ENCODE measurements around the gene SPP2. TPM values are rescaled to one million over a fixed set of nuclear protein-coding genes. Genes with fewer than 3 reads are reported as not detected.

SPP2 gene
- total RNA-seq, 1 donor from 2014 or later, result not detected

- TF ChIP-seq CTCF (conservative IDR thresholded peaks at IDR 0.05), result no peak
- DNase-seq (ENCODE audit: low read depth, low spot score), result no peak
- H3K27me3 Mint-ChIP-seq (ENCODE audit: low read depth), result peaks cover 3% of the 10 kb centered on the region
- peaks cover 5% of the 10 kb centered on the region for H3K9me3 Mint-ChIP-seq
- no peak overlapping the region for H3K4me3 Mint-ChIP-seq
- no peak overlapping the region for H3K27ac Mint-ChIP-seq (ENCODE audit: unreplicated experiment)
- H3K4me1 Mint-ChIP-seq, result no peaks in the 10 kb centered on the region
- H3K36me3 Mint-ChIP-seq (ENCODE audit: low read depth), result no peaks in the 10 kb centered on the region
These were observed 2.5 kb upstream of the SPP2 start for GRCh38 chr2:234048049-234048448.

- no peak overlapping the region for H3K27ac Mint-ChIP-seq (ENCODE audit: unreplicated experiment)
- H3K27me3 Mint-ChIP-seq (ENCODE audit: low read depth), result no peaks in the 10 kb centered on the region
These were observed 1.0 kb downstream of the SPP2 start for GRCh38 chr2:234051374-234052070.

GRCh38 chr2:234058881-234059280, 8.4 kb downstream of the SPP2 start:
- H3K27me3 Mint-ChIP-seq (ENCODE audit: low read depth), result no peaks in the 10 kb centered on the region
- no peak for DNase-seq (ENCODE audit: low read depth, low spot score)
- TF ChIP-seq CTCF (conservative IDR thresholded peaks at IDR 0.05), result no peak
- H3K36me3 Mint-ChIP-seq (ENCODE audit: low read depth), result no peaks in the 10 kb centered on the region
- peaks cover 13% of the 10 kb centered on the region for H3K4me1 Mint-ChIP-seq
- no peak overlapping the region for H3K4me3 Mint-ChIP-seq
- no peak overlapping the region for H3K27ac Mint-ChIP-seq (ENCODE audit: unreplicated experiment)
- peaks cover 6% of the 10 kb centered on the region for H3K9me3 Mint-ChIP-seq

More at GRCh38 chr2:234051374-234052070, 1.0 kb downstream of the SPP2 start:
- no peak for TF ChIP-seq CTCF (conservative IDR thresholded peaks at IDR 0.05)
- DNase-seq (ENCODE audit: low read depth, low spot score), result no peak
- H3K4me3 Mint-ChIP-seq, result no peak overlapping the region
- H3K4me1 Mint-ChIP-seq, result no peaks in the 10 kb centered on the region
- H3K36me3 Mint-ChIP-seq (ENCODE audit: low read depth), result no peaks in the 10 kb centered on the region
- H3K9me3 Mint-ChIP-seq, result peaks cover 7% of the 10 kb centered on the region

GRCh38 chr2:234060236-234060635, 9.7 kb downstream of the SPP2 start:
- Mint-ChIP-seq H3K4me3 (no peak overlapping the region), H3K27ac (ENCODE audit: unreplicated experiment) (no peak overlapping the region), H3K27me3 (ENCODE audit: low read depth) (no peaks in the 10 kb centered on the region), H3K9me3 (peaks cover 4% of the 10 kb centered on the region), H3K4me1 (peaks cover 22% of the 10 kb centered on the region), H3K36me3 (ENCODE audit: low read depth) (no peaks in the 10 kb centered on the region)
- TF ChIP-seq CTCF (conservative IDR thresholded peaks at IDR 0.05), result no peak
- no peak for DNase-seq (ENCODE audit: low read depth, low spot score)

GRCh38 chr2:234061624-234062257, 11.2 kb downstream of the SPP2 start:
- Mint-ChIP-seq H3K27me3 (ENCODE audit: low read depth) (no peaks in the 10 kb centered on the region), H3K27ac (ENCODE audit: unreplicated experiment) (no peak overlapping the region), H3K4me3 (no peak overlapping the region)

More at GRCh38 chr2:234061624-234062257, 11.2 kb downstream of the SPP2 start:
- Mint-ChIP-seq H3K4me1 (peaks cover 22% of the 10 kb centered on the region), H3K9me3 (peaks cover 4% of the 10 kb centered on the region), H3K36me3 (ENCODE audit: low read depth) (no peaks in the 10 kb centered on the region)
- DNase-seq (ENCODE audit: low read depth, low spot score), result no peak
- TF ChIP-seq CTCF (conservative IDR thresholded peaks at IDR 0.05), result no peak
